H9 (cell line): Measurements from ENCODE around the gene FBXO42. TPM values are rescaled to one million over a fixed set of nuclear protein-coding genes. Genes with fewer than 3 reads are reported as not detected.

Experiments
- DNase-seq: peaks from one replicate; pipeline ENCODE4 v3.0.0-alpha.2; 2017
- H2AFZ ChIP-seq: one replicate; pipeline ENCODE4 v1.6.1; 2013; ENCODE audit warnings: mild to moderate bottlenecking, low read length, control low read depth, moderate library complexity
- H2AK5ac ChIP-seq: 2 replicates; pipeline ENCODE4 v1.6.1; 2013; ENCODE audit warnings: low read length, control low read depth, mixed read lengths; ENCODE audit not compliant: insufficient read length
- H2BK120ac ChIP-seq: one replicate; pipeline ENCODE4 v1.6.1; 2013; ENCODE audit warnings: low read depth, mild to moderate bottlenecking, low read length, control low read depth, inconsistent platforms; ENCODE audit not compliant: poor library complexity, severe bottlenecking
- H2BK12ac ChIP-seq: 2 replicates; pipeline ENCODE4 v1.6.1; 2013; ENCODE audit warnings: low read length, control low read depth, mixed read lengths, low read depth; ENCODE audit not compliant: insufficient read length
- H2BK15ac ChIP-seq: 2 replicates; pipeline ENCODE4 v1.6.1; 2013; ENCODE audit warnings: low read depth, low read length, control low read depth
- H2BK20ac ChIP-seq: one replicate; pipeline ENCODE4 v1.6.1; 2013; ENCODE audit warnings: low read depth, mild to moderate bottlenecking, low read length, control low read depth, inconsistent platforms; ENCODE audit not compliant: poor library complexity, severe bottlenecking
- H2BK5ac ChIP-seq: 2 replicates; pipeline ENCODE4 v1.6.1; 2013; ENCODE audit warnings: low read length, control low read depth, mixed read lengths; ENCODE audit not compliant: insufficient read length
- H3K14ac ChIP-seq: 2 replicates; pipeline ENCODE4 v1.6.1; 2013; ENCODE audit warnings: low read length, control low read depth; ENCODE audit not compliant: insufficient read depth
- H3K18ac ChIP-seq: 2 replicates; pipeline ENCODE4 v1.6.1; 2013; ENCODE audit warnings: low read depth, mild to moderate bottlenecking, mixed read lengths, low read length, control low read depth; ENCODE audit not compliant: insufficient read length
- H3K23ac ChIP-seq: 2 replicates; pipeline ENCODE4 v1.6.1; 2013; ENCODE audit warnings: low read length, control low read depth, mixed read lengths, low read depth; ENCODE audit not compliant: insufficient read length
- H3K23me2 ChIP-seq: 2 replicates; pipeline ENCODE4 v1.6.1; 2013; ENCODE audit warnings: low read depth, mild to moderate bottlenecking, mixed read lengths, low read length, control low read depth; ENCODE audit not compliant: insufficient read length, poor library complexity, severe bottlenecking
- H3K27ac ChIP-seq: 2 replicates; pipeline ENCODE4 v1.5.1; 2013; ENCODE audit warnings: low read length, control low read depth, mixed read lengths, low read depth; ENCODE audit not compliant: insufficient read length
- H3K27me3 ChIP-seq: 2 replicates; pipeline ENCODE4 v1.6.1; 2013; ENCODE audit warnings: low read length, control low read depth, inconsistent platforms; ENCODE audit not compliant: insufficient read depth
- H3K4ac ChIP-seq: 2 replicates; pipeline ENCODE4 v1.6.1; 2013; ENCODE audit warnings: low read depth, mild to moderate bottlenecking, control low read depth, inconsistent platforms, low read length, moderate library complexity
- H3K4me1 ChIP-seq: 2 replicates; pipeline ENCODE4 v1.6.1; 2013; ENCODE audit warnings: low read length, control low read depth, inconsistent platforms; ENCODE audit not compliant: insufficient read depth
- H3K4me2 ChIP-seq: 2 replicates; pipeline ENCODE4 v1.6.1; 2013; ENCODE audit warnings: low read length, control low read depth, mixed read lengths; ENCODE audit not compliant: insufficient read length, insufficient read depth
- H3K56ac ChIP-seq: 2 replicates; pipeline ENCODE4 v1.6.1; 2013; ENCODE audit warnings: low read depth, mild to moderate bottlenecking, mixed read lengths, low read length, control low read depth; ENCODE audit not compliant: insufficient read length
- H3K79me1 ChIP-seq: 2 replicates; pipeline ENCODE4 v1.6.1; 2013; ENCODE audit warnings: low read depth, mild to moderate bottlenecking, moderate library complexity, low read length, control low read depth, inconsistent platforms; ENCODE audit not compliant: insufficient read depth, poor library complexity, severe bottlenecking
- H3K79me2 ChIP-seq: 2 replicates; pipeline ENCODE4 v1.6.1; 2013; ENCODE audit warnings: low read length, control low read depth, inconsistent platforms; ENCODE audit not compliant: insufficient read depth
- H3K9ac ChIP-seq: 2 replicates; pipeline ENCODE4 v1.6.1; 2013; ENCODE audit warnings: low read length, control low read depth, mixed read lengths; ENCODE audit not compliant: insufficient read length; ENCODE audit errors: extremely low read depth
- H3K9me3 ChIP-seq: one replicate; pipeline ENCODE4 v1.6.1; 2013; ENCODE audit warnings: low read depth, low read length, inconsistent platforms; ENCODE audit not compliant: control insufficient read depth
- H3T11ph ChIP-seq: one replicate; pipeline ENCODE4 v1.6.1; 2013; ENCODE audit warnings: mild to moderate bottlenecking, low read length, control low read depth, inconsistent platforms
- H4K20me1 ChIP-seq: one replicate; pipeline ENCODE4 v1.6.1; 2013; ENCODE audit not compliant: control insufficient read depth, insufficient read length, insufficient read depth
- H4K5ac ChIP-seq: 2 replicates; pipeline ENCODE4 v1.6.1; 2013; ENCODE audit warnings: low read depth, mild to moderate bottlenecking, mixed read lengths, low read length, control low read depth; ENCODE audit not compliant: insufficient read length
- H4K8ac ChIP-seq: replicated peaks from 2 replicates; pipeline ENCODE4 v1.6.1; 2013; ENCODE audit warnings: low read length, control low read depth, mixed read lengths, low read depth; ENCODE audit not compliant: insufficient read length
- H4K91ac ChIP-seq: 2 replicates; pipeline ENCODE4 v1.6.1; 2013; ENCODE audit warnings: low read depth, mild to moderate bottlenecking, moderate library complexity, mixed read lengths, low read length, control low read depth; ENCODE audit not compliant: insufficient read length
- H3K27ac Mint-ChIP-seq, 3 experiments: 2 replicates in 2 of 3; 3 replicates in 1 of 3; pipeline ENCODE4 v1.8.0; 2020 to 2021; ENCODE audit warnings: mixed read lengths in 3 of 3, mild to moderate bottlenecking in 1 of 3, moderate library complexity in 1 of 3
- H3K27me3 Mint-ChIP-seq: 2 replicates; pipeline ENCODE4 v1.8.0; 2021; ENCODE audit warnings: low read depth, mild to moderate bottlenecking, moderate library complexity, mixed read lengths
- H3K36me3 Mint-ChIP-seq, 3 experiments: 2 replicates in 2 of 3; 3 replicates in 1 of 3; pipeline ENCODE4 v1.8.0; 2020 to 2021; ENCODE audit warnings: low read depth in 3 of 3, mixed read lengths in 3 of 3; ENCODE audit not compliant: insufficient read depth in 1 of 3
- H3K4me1 Mint-ChIP-seq, 2 experiments: 2 replicates each; pipeline ENCODE4 v1.8.0; 2020; ENCODE audit warnings: mixed read lengths in 2 of 2
- H3K4me3 Mint-ChIP-seq, 2 experiments: 2 replicates in 1 of 2; 3 replicates in 1 of 2; pipeline ENCODE4 v1.8.0; 2020 to 2021; ENCODE audit warnings: mild to moderate bottlenecking in 2 of 2, mixed read lengths in 2 of 2, moderate library complexity in 1 of 2
- H3K9me3 Mint-ChIP-seq, 2 experiments: 2 replicates in 1 of 2; 3 replicates in 1 of 2; pipeline ENCODE4 v1.8.0; 2020; ENCODE audit warnings: mild to moderate bottlenecking in 2 of 2, mixed read lengths in 2 of 2, moderate library complexity in 1 of 2
- CTCF ChIP-seq: fragments of 200-600 bp; sonication (generic); conservative IDR thresholded peaks from 3 replicates; pipeline ENCODE4 v1.8.0; 2021; ENCODE audit warnings: antibody characterized with exemption, mild to moderate bottlenecking
- WGBS: extraction: QIAGEN DNeasy Blood & Tissue Kit; methylation state at CpG from one replicate; pipeline ENCODE4 v1.1.7; 2013; ENCODE audit warnings: missing lambda C conversion rate, low lambda C conversion rate, mixed read lengths; ENCODE audit not compliant: insufficient read length; ENCODE audit errors: extremely low coverage; 5-methylcytosine and 5-hydroxymethylcytosine counted together
- total RNA-seq: library from RNA; stranded (reverse); gene quantifications from 2 replicates; pipeline ENCODE4 v1.2.1, GENCODE V29; 2021

Gene FBXO42
- total RNA-seq, 1 experiment from 2014 or later, result 17.4 TPM

GRCh38 chr1:16367968-16368890 lies 15.9 kb upstream of the FBXO42 start:
- DNase-seq, result no peak
- no peak overlapping the region for H2AFZ ChIP-seq

More at GRCh38 chr1:16367968-16368890, 15.9 kb upstream of the FBXO42 start:
- Histone ChIP-seq H4K91ac (peak overlapping the region; percentile 51), H3K56ac (no peak overlapping the region), H2BK15ac (no peak overlapping the region), H3K79me1 (peaks cover 9% of the 10 kb centered on the region), H3K27me3 (no peaks in the 10 kb centered on the region), H2AK5ac (no peak overlapping the region), H3K27ac (peak overlapping the region; percentile 32), H2BK20ac (no peak overlapping the region), H3K9me3 (no peaks in the 10 kb centered on the region), H3K9ac (peak overlapping the region; percentile 82), H3K23ac (no peak overlapping the region), H2BK5ac (no peak overlapping the region), H4K20me1 (no peaks in the 10 kb centered on the region), H4K8ac (no peak overlapping the region), H3K23me2 (peaks cover 9% of the 10 kb centered on the region), H3K18ac (no peak overlapping the region), H3K4me2 (peak overlapping the region; percentile 86), H3K4me1 (no peaks in the 10 kb centered on the region), H2BK12ac (no peak overlapping the region), H3K79me2 (peaks cover 36% of the 10 kb centered on the region), H4K5ac (no peak overlapping the region), H2BK120ac (no peak overlapping the region), H3K4ac (no peak overlapping the region), H3T11ph (no peak overlapping the region), H3K14ac (peak overlapping the region; percentile 89)
- Mint-ChIP-seq H3K4me3 (peak overlapping the region; percentile 95 to 96), H3K4me1 (peaks cover 15 to 18% of the 10 kb centered on the region in 2 experiments), H3K27ac (peak overlapping the region; percentile 98 to 99 (median 99)), H3K27me3 (peaks cover 7% of the 10 kb centered on the region), H3K9me3 (no peaks in the 10 kb centered on the region; a peak in 2 of 5 replicates), H3K36me3 (peaks cover 0 to 14% (median 9%) of the 10 kb centered on the region in 3 experiments; a peak in 6 of 7 replicates)
- TF ChIP-seq CTCF, result no peak
- WGBS, result no CpG with 5 or more reads among the region's 24 CpGs
